Kidney epithelial cell (primary cell): ENCODE measurements around the gene CDK5RAP1. TPM values are rescaled to one million over a fixed set of nuclear protein-coding genes. Genes with fewer than 3 reads are reported as not detected.

Source experiments
- DNase-seq: peaks from one replicate; pipeline ENCODE4 v3.0.0-alpha.2; 2010; ENCODE audit warnings: low read depth
- H3K27me3 ChIP-seq: 2 replicates; pipeline ENCODE4 v1.6.0; 2011; ENCODE audit warnings: low read length; ENCODE audit not compliant: control insufficient read depth, insufficient read depth
- H3K36me3 ChIP-seq: 2 replicates; pipeline ENCODE4 v1.5.1; 2011; ENCODE audit warnings: low read length; ENCODE audit not compliant: control insufficient read depth, insufficient read depth
- H3K4me3 ChIP-seq: 2 replicates; pipeline ENCODE4 v1.5.1; 2011; ENCODE audit warnings: low read depth, mild to moderate bottlenecking, control low read depth, low read length
- CTCF ChIP-seq: IDR thresholded peaks from 2 replicates; pipeline ENCODE4 v1.5.1; 2011; ENCODE audit warnings: mild to moderate bottlenecking, moderate library complexity, low read length, control low read depth, inconsistent platforms; ENCODE audit not compliant: insufficient read depth, poor library complexity, severe bottlenecking
- total RNA-seq: library from RNA; depleted of rRNA; stranded (reverse); fragments of >200 nt; gene quantifications from 2 replicates; pipeline ENCODE4 v1.2.3, GENCODE V29; 2015

Gene CDK5RAP1
- total RNA-seq, 1 donor from 2014 or later = 39.4 TPM

DNA sequence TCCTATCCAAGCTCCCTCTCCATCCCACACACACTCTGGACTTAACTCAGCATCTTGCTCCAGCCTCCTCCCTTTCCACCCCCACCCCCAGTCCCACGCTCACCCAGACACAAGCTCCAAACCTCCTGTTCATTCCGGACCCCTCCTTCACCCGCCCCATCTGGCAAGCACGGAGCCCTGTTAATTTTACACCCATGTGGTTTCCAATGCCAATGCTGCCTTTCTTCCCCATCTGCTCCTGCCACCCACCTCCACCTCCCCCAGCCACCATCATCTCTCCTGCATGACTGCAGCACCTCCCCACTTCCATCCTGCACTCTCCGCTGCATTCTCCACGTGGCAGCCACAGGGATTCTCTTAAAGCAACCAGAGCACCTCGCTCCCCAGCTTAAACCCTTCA, 9.9 kb upstream of the CDK5RAP1 start:
- Histone ChIP-seq H3K36me3 (peaks cover 1% of the 10 kb centered on the region), H3K27me3 (no peaks in the 10 kb centered on the region), H3K4me3 (no peak overlapping the region)
- no peak for TF ChIP-seq CTCF
- no peak for DNase-seq

DNA sequence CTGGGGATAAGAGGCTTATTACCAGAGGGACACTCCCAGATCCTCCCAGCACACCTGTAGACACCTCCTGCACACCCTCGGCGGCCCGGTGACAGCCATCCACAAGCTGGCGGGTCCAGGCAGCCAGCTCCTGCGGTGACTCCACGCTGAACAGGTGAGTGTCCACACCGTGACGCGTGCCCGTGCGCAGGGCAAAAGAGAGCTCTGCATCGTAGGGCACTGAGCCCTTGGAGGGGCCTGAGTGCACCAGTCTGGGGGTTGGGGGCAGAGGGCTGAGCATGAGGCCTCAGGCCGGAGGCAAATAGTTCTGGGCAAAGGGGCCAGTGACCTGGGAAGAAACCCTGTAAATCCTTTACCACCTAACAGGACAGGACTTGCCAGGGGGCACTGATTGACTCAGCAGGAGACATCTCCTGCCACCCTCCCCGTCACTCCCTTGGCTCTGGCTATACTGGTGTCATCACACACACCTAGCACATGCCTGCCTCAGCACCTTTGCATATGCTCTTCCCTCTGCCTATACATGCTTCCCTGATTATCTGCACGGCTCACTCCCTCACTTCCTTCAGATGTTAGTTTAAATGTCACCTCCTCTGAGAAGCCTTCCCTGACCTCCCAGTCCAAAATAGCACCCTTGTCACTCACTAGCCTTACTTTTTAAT, 8.9 kb upstream of the CDK5RAP1 start:
- TF ChIP-seq CTCF = no peak
- Histone ChIP-seq H3K4me3 (no peak overlapping the region), H3K36me3 (peaks cover 1% of the 10 kb centered on the region), H3K27me3 (no peaks in the 10 kb centered on the region)
- DNase-seq = no peak

- TF ChIP-seq CTCF = no peak
- no peak overlapping the region for H3K4me3 ChIP-seq
- no peak for DNase-seq
- peaks cover 1% of the 10 kb centered on the region for H3K36me3 ChIP-seq
- no peaks in the 10 kb centered on the region for H3K27me3 ChIP-seq
These were observed 7.7 kb upstream of the CDK5RAP1 start for GRCh38 chr20:33408716-33409654.

DNA sequence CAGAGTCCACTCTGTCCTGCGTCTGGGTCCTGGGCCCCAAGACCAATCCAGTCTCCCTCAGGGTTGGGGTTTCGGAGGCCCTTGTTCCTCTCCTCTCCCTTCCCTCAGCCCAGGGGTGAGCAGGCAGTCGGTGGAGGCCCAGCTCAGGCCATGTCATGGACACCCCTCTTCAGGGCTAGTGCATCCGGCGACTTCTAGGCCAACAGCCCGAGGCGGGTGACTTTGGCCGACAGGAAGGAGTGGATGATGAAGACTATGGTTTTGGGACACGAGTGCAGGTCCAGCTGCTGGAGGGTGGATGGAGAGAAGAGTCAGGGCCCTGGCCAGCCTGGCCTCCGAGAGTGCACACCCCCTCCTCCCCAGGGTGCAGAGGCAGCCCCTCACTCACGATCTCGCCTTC, 7.0 kb upstream of the CDK5RAP1 start:
- H3K27me3 ChIP-seq = no peaks in the 10 kb centered on the region
- no peak overlapping the region for H3K4me3 ChIP-seq
- peaks cover 1% of the 10 kb centered on the region for H3K36me3 ChIP-seq
- TF ChIP-seq CTCF = no peak
- DNase-seq = no peak

DNA sequence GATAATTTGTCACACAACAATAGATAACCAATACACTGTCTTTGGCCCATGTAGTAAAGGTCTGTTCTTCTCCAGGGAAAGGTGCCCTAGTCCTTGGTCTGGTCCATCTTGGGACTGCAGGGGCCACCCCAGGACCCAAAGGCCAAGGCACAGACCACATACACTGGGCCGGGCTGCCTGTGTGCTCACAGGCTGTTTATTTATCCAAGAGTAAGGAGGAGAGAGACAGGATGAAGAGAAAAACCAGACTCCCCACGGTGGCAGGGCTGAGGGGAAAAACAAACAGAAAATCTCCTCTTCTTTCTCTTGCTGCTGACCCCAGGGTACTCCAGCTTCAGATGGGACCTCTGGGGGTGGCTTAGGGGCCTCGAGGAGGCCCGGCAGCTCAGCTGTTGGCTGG, 6.5 kb upstream of the CDK5RAP1 start:
- TF ChIP-seq CTCF = no peak
- Histone ChIP-seq H3K4me3 (no peak overlapping the region), H3K36me3 (peaks cover 1% of the 10 kb centered on the region), H3K27me3 (no peaks in the 10 kb centered on the region)
- DNase-seq = no peak
